HepG2 (cell line): Measurements from ENCODE around the gene IL1B. TPM values are rescaled to one million over a fixed set of nuclear protein-coding genes. Genes with fewer than 3 reads are reported as not detected.

ENCODE experiments used
- ATM ChIP-seq: fragments of 450-650 bp; IDR thresholded peaks from 2 replicates; pipeline ENCODE4 v1.7.1; 2017; ENCODE audit warnings: mild to moderate bottlenecking, borderline replicate concordance
- DPF2 ChIP-seq: sonication (generic); formaldehyde crosslinking; IDR thresholded peaks from 2 replicates; pipeline ENCODE4 v1.4.0; 2020; ENCODE audit warnings: mild to moderate bottlenecking, low read depth, missing genetic modification reagents, borderline replicate concordance
- EEA1 ChIP-seq: sonication (generic); formaldehyde crosslinking; IDR thresholded peaks from 2 replicates; pipeline ENCODE4 v1.5.1; 2020; ENCODE audit warnings: mild to moderate bottlenecking, missing genetic modification reagents, borderline replicate concordance
- FOXK2 ChIP-seq: fragments of 450-650 bp; IDR thresholded peaks from 2 replicates; pipeline ENCODE4 v1.6.1; 2016
- JDP2 ChIP-seq: sonication (generic); formaldehyde crosslinking; IDR thresholded peaks from 2 replicates; pipeline ENCODE4 v1.8.1; 2022; ENCODE audit warnings: missing genetic modification reagents, borderline replicate concordance
- RFX5 ChIP-seq: IDR thresholded peaks from 2 replicates; pipeline ENCODE4 v1.6.1; 2011; ENCODE audit warnings: low read depth, low read length, improper control_type of control experiment
- SP1 ChIP-seq, 2 experiments: fragments of 450-650 bp in 1 of 2; sonication (generic) in 1 of 2; formaldehyde crosslinking in 1 of 2; IDR thresholded peaks; 2 replicates each; pipeline versions ENCODE4 v1.4.0 to v1.6.1; 2016 to 2020; ENCODE audit warnings: missing genetic modification reagents in 1 of 2
- ZNF569 ChIP-seq: sonication (generic); formaldehyde crosslinking; IDR thresholded peaks from 2 replicates; pipeline ENCODE4 v1.5.0; 2020; ENCODE audit warnings: mild to moderate bottlenecking, missing genetic modification reagents, moderate library complexity, borderline replicate concordance
- polyA plus RNA-seq, 8 experiments: library from polyadenylated mRNA; depleted of rRNA in 3 of 8; stranded (reverse) in 7 of 8; unstranded in 1 of 8; fragments of >200 nt; fragmentation: Illumina TruSeq in 4 of 8; extraction: Trizol in 4 of 8; gene quantifications; 2 replicates each; pipeline versions ENCODE4 v1.2.1 to v1.2.3, GENCODE V29; 2011 to 2016; ENCODE audit warnings: low read depth in 4 of 8, missing spikeins in 1 of 8, mixed read lengths in 1 of 8; ENCODE audit not compliant: insufficient read depth in 1 of 8
- total RNA-seq, 5 experiments: library from RNA; depleted of rRNA; stranded (reverse); fragments of >200 nt; fragmentation: Illumina TruSeq; extraction: Trizol; gene quantifications; 2 replicates each; pipeline ENCODE4 v1.2.3, GENCODE V29; 2016; ENCODE audit warnings: low read depth in 1 of 5
- TF ChIP-seq, protein P1 (sequence below): sonication (generic); formaldehyde crosslinking; IDR thresholded peaks from 2 replicates; pipeline ENCODE4 v1.4.0; 2020; ENCODE audit warnings: missing genetic modification reagents
- TF ChIP-seq, protein P2 (sequence below): sonication (generic); formaldehyde crosslinking; IDR thresholded peaks from 2 replicates; pipeline ENCODE4 v1.5.0; 2020; ENCODE audit warnings: missing genetic modification reagents
- TF ChIP-seq, protein P3 (sequence below): sonication (generic); formaldehyde crosslinking; IDR thresholded peaks from 2 replicates; pipeline ENCODE4 v1.9.0; 2021; ENCODE audit warnings: missing genetic modification reagents, mild to moderate bottlenecking, borderline replicate concordance
- TF ChIP-seq, protein P4 (sequence below): sonication (generic); formaldehyde crosslinking; IDR thresholded peaks from 2 replicates; pipeline ENCODE4 v1.5.0; 2020; ENCODE audit warnings: missing genetic modification reagents, mild to moderate bottlenecking, borderline replicate concordance
- TF ChIP-seq, protein P5 (sequence below): sonication (generic); formaldehyde crosslinking; IDR thresholded peaks from 2 replicates; pipeline ENCODE4 v1.9.0; 2021; ENCODE audit warnings: missing genetic modification reagents, borderline replicate concordance
- TF ChIP-seq, protein P6 (sequence below): sonication (generic); formaldehyde crosslinking; IDR thresholded peaks from 2 replicates; pipeline ENCODE4 v1.9.0; 2022; ENCODE audit warnings: missing genetic modification reagents, mild to moderate bottlenecking, borderline replicate concordance

Gene IL1B
- total and polyA plus RNA-seq, 2 of the 13 experiments (the other 11 are each of a cell fraction or from before 2014, with no cell fraction given) = 0.18 TPM; not detected in 1

DNA sequence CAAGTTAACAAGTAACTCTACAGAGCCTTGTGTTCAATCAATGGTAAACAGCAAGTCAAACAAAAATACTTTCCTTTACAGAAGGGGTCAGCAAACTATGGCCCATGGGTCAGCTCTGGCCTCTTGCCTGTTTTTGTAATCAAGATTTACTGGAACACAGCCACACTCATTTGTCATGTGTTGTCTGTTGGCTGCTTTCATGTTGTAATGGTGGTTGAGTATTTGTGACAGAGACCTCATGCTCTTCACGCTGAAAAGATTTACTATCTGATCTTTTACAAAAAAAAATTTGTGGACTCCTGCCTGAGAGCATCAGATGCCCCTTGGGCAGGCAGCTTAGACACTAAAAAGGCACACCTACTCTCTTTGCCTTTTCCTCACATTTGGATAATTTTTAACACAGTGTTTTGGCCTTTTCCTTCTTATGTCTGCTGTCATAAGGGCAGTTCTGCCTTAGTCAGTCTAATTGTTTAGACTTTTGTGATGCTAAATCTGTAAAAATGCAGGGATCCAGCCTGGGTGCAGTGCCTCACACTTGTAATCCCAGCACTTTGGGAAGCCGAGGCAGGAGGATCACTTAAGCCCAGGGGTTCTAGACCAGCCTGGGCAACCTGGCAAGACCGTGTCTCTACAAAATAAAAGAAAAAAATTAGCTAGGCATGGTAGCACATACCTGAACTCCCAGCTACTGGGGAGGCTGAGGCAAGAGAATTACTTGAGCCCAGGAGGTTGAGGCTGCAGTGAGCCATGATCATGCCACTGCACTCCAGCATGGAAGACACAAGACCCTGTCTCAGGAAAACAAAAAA lies 18.3 kb downstream of the IL1B start (continued):
- TF ChIP-seq, protein P1, sequence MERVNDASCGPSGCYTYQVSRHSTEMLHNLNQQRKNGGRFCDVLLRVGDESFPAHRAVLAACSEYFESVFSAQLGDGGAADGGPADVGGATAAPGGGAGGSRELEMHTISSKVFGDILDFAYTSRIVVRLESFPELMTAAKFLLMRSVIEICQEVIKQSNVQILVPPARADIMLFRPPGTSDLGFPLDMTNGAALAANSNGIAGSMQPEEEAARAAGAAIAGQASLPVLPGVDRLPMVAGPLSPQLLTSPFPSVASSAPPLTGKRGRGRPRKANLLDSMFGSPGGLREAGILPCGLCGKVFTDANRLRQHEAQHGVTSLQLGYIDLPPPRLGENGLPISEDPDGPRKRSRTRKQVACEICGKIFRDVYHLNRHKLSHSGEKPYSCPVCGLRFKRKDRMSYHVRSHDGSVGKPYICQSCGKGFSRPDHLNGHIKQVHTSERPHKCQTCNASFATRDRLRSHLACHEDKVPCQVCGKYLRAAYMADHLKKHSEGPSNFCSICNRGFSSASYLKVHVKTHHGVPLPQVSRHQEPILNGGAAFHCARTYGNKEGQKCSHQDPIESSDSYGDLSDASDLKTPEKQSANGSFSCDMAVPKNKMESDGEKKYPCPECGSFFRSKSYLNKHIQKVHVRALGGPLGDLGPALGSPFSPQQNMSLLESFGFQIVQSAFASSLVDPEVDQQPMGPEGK (CRISPR knock-in tag) = peak; percentile 63; the same call in 1 of the 2 replicates
- TF ChIP-seq EEA1 = 0 out of 2 replicates have a peak, but pooled peaks have one; percentile 27
- TF ChIP-seq, protein P2, sequence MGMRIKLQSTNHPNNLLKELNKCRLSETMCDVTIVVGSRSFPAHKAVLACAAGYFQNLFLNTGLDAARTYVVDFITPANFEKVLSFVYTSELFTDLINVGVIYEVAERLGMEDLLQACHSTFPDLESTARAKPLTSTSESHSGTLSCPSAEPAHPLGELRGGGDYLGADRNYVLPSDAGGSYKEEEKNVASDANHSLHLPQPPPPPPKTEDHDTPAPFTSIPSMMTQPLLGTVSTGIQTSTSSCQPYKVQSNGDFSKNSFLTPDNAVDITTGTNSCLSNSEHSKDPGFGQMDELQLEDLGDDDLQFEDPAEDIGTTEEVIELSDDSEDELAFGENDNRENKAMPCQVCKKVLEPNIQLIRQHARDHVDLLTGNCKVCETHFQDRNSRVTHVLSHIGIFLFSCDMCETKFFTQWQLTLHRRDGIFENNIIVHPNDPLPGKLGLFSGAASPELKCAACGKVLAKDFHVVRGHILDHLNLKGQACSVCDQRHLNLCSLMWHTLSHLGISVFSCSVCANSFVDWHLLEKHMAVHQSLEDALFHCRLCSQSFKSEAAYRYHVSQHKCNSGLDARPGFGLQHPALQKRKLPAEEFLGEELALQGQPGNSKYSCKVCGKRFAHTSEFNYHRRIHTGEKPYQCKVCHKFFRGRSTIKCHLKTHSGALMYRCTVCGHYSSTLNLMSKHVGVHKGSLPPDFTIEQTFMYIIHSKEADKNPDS (CRISPR knock-in tag) = peak; percentile 55; the same call in 1 of the 2 replicates
- TF ChIP-seq, protein P3, sequence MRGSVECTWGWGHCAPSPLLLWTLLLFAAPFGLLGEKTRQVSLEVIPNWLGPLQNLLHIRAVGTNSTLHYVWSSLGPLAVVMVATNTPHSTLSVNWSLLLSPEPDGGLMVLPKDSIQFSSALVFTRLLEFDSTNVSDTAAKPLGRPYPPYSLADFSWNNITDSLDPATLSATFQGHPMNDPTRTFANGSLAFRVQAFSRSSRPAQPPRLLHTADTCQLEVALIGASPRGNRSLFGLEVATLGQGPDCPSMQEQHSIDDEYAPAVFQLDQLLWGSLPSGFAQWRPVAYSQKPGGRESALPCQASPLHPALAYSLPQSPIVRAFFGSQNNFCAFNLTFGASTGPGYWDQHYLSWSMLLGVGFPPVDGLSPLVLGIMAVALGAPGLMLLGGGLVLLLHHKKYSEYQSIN (CRISPR knock-in tag) = no peak
- TF ChIP-seq ATM = no peak
- TF ChIP-seq FOXK2 = peak; percentile 89
- peak; percentile 68; the same call in 1 of the 2 replicates for TF ChIP-seq RFX5
- TF ChIP-seq, protein P4, sequence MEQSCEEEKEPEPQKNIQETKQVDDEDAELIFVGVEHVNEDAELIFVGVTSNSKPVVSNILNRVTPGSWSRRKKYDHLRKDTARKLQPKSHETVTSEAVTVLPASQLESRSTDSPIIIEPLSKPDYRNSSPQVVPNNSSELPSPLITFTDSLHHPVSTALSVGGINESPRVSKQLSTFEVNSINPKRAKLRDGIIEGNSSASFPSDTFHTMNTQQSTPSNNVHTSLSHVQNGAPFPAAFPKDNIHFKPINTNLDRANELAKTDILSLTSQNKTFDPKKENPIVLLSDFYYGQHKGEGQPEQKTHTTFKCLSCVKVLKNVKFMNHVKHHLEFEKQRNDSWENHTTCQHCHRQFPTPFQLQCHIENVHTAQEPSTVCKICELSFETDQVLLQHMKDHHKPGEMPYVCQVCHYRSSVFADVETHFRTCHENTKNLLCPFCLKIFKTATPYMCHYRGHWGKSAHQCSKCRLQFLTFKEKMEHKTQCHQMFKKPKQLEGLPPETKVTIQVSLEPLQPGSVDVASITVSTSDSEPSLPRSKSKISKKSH = no peak
- TF ChIP-seq, protein P5, sequence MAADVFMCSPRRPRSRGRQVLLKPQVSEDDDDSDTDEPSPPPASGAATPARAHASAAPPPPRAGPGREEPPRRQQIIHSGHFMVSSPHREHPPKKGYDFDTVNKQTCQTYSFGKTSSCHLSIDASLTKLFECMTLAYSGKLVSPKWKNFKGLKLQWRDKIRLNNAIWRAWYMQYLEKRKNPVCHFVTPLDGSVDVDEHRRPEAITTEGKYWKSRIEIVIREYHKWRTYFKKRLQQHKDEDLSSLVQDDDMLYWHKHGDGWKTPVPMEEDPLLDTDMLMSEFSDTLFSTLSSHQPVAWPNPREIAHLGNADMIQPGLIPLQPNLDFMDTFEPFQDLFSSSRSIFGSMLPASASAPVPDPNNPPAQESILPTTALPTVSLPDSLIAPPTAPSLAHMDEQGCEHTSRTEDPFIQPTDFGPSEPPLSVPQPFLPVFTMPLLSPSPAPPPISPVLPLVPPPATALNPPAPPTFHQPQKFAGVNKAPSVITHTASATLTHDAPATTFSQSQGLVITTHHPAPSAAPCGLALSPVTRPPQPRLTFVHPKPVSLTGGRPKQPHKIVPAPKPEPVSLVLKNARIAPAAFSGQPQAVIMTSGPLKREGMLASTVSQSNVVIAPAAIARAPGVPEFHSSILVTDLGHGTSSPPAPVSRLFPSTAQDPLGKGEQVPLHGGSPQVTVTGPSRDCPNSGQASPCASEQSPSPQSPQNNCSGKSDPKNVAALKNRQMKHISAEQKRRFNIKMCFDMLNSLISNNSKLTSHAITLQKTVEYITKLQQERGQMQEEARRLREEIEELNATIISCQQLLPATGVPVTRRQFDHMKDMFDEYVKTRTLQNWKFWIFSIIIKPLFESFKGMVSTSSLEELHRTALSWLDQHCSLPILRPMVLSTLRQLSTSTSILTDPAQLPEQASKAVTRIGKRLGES (CRISPR knock-in tag) = peak; percentile 73; the same call in 1 of the 2 replicates
- TF ChIP-seq, protein P6, sequence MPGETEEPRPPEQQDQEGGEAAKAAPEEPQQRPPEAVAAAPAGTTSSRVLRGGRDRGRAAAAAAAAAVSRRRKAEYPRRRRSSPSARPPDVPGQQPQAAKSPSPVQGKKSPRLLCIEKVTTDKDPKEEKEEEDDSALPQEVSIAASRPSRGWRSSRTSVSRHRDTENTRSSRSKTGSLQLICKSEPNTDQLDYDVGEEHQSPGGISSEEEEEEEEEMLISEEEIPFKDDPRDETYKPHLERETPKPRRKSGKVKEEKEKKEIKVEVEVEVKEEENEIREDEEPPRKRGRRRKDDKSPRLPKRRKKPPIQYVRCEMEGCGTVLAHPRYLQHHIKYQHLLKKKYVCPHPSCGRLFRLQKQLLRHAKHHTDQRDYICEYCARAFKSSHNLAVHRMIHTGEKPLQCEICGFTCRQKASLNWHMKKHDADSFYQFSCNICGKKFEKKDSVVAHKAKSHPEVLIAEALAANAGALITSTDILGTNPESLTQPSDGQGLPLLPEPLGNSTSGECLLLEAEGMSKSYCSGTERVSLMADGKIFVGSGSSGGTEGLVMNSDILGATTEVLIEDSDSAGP (CRISPR knock-in tag) = no peak; the same call in 1 of the 2 replicates
- TF ChIP-seq JDP2 = peak; percentile 72; the same call in 1 of the 2 replicates
- TF ChIP-seq SP1 (IDR thresholded peaks at IDR 0.05) = no peak
- TF ChIP-seq SP1 (CRISPR knock-in tag; IDR thresholded peaks at IDR 0.05) = no peak
- TF ChIP-seq ZNF569 = 0 out of 2 replicates have a peak, but pooled peaks have one; percentile 82
- peak; percentile 86; the same call in 1 of the 2 replicates for TF ChIP-seq DPF2 (CRISPR knock-in tag)
